H1 (cell line): Measurements from ENCODE around the gene SEMA6A. TPM values are rescaled to one million over a fixed set of nuclear protein-coding genes. Genes with fewer than 3 reads are reported as not detected.

Experiments
- CTCF ChIA-PET: fragments of 300-600 bp; sonication (Branson Sonifier 250); formaldehyde crosslinking; loops from one replicate; lab custom pipeline; 2021; ENCODE audit not compliant: partially characterized antibody; lab: Charles Lee
- POLR2A ChIA-PET: fragments of 300-600 bp; sonication (Branson Sonifier 250); formaldehyde crosslinking; loops from one replicate; lab custom pipeline; 2021; ENCODE audit warnings: inconsistent platforms; ENCODE audit not compliant: partially characterized antibody; lab: Charles Lee
- DNase-seq, 2 experiments: peaks; one replicate each; pipeline versions ENCODE4 v3.0.0 to v3.0.0-alpha.2; 2010 to 2022; ENCODE audit warnings: low spot score in 2 of 2, low read depth in 1 of 2, mixed read lengths in 1 of 2
- FAIRE-seq: peaks from 2 replicates; lab custom pipeline; 2011; peaks lifted over from hg19 to GRCh38; lab: Jason Lieb, UNC
- H2AFZ ChIP-seq: 2 replicates; pipeline ENCODE4 v1.8.1; 2012; ENCODE audit warnings: low read length, inconsistent platforms
- H2AK5ac ChIP-seq: 2 replicates; pipeline ENCODE4 v1.6.1; 2013; ENCODE audit warnings: low read depth, low read length
- H2BK120ac ChIP-seq: replicated peaks from 2 replicates; pipeline ENCODE3; 2013; ENCODE audit warnings: low read depth, low read length, inconsistent platforms
- H2BK12ac ChIP-seq: 2 replicates; pipeline ENCODE4 v1.6.1; 2013; ENCODE audit warnings: low read depth, low read length
- H2BK15ac ChIP-seq: 2 replicates; pipeline ENCODE4 v1.6.1; 2013; ENCODE audit warnings: low read length
- H2BK20ac ChIP-seq: 2 replicates; pipeline ENCODE4 v1.6.1; 2013; ENCODE audit warnings: low read length
- H2BK5ac ChIP-seq: 2 replicates; pipeline ENCODE4 v1.6.1; 2013; ENCODE audit warnings: low read depth, low read length
- H3K14ac ChIP-seq: 2 replicates; pipeline ENCODE4 v1.6.1; 2013; ENCODE audit warnings: inconsistent platforms; ENCODE audit not compliant: insufficient read length
- H3K18ac ChIP-seq: 2 replicates; pipeline ENCODE4 v1.6.1; 2013; ENCODE audit warnings: low read length; ENCODE audit errors: extremely low read depth
- H3K23ac ChIP-seq: 2 replicates; pipeline ENCODE4 v1.6.1; 2013; ENCODE audit warnings: inconsistent platforms; ENCODE audit not compliant: insufficient read length
- H3K23me2 ChIP-seq: 2 replicates; pipeline ENCODE4 v1.6.1; 2013; ENCODE audit warnings: low read depth, low read length
- H3K27ac ChIP-seq: 2 replicates; pipeline ENCODE4 v1.6.1; 2011; ENCODE audit warnings: low read depth, low read length, inconsistent platforms
- H3K27me3 ChIP-seq, 4 experiments: replicated peaks in 1 of 4; 1 replicate in 1 of 4; 2 replicates in 3 of 4; pipeline versions ENCODE4 v1.6.1 to v1.8.1; 2011 to 2013; ENCODE audit warnings: low read length in 3 of 4, mild to moderate bottlenecking in 3 of 4, inconsistent platforms in 2 of 4, mixed read lengths in 2 of 4, moderate library complexity in 1 of 4; ENCODE audit not compliant: control insufficient read depth in 3 of 4, insufficient read depth in 3 of 4; ENCODE audit errors: extremely low read depth in 1 of 4
- H3K36me3 ChIP-seq, 4 experiments: 2 replicates each; pipeline versions ENCODE4 v1.6.1 to v1.8.1; 2011 to 2013; ENCODE audit warnings: mild to moderate bottlenecking in 4 of 4, low read length in 3 of 4, moderate library complexity in 2 of 4, control low read depth in 1 of 4, inconsistent platforms in 1 of 4; ENCODE audit not compliant: insufficient read depth in 4 of 4, control insufficient read depth in 2 of 4
- H3K4ac ChIP-seq: replicated peaks from 2 replicates; pipeline ENCODE3; 2013; ENCODE audit warnings: low read length, low read depth, mixed read lengths, inconsistent platforms; ENCODE audit not compliant: insufficient read length
- H3K4me1 ChIP-seq, 4 experiments: replicated peaks in 1 of 4; 1 replicate in 1 of 4; 2 replicates in 3 of 4; pipeline versions ENCODE4 v1.6.1 to v1.8.1; 2011 to 2013; ENCODE audit warnings: low read length in 3 of 4, inconsistent platforms in 2 of 4, mixed read lengths in 1 of 4; ENCODE audit not compliant: insufficient read depth in 4 of 4, control insufficient read depth in 3 of 4
- H3K4me2 ChIP-seq, 2 experiments: 2 replicates each; pipeline versions ENCODE4 v1.6.1 to v1.8.1; 2011 to 2013; ENCODE audit warnings: low read depth in 2 of 2, low read length in 2 of 2, control low read depth in 1 of 2, inconsistent platforms in 1 of 2, mild to moderate bottlenecking in 1 of 2; ENCODE audit not compliant: insufficient read depth in 1 of 2
- H3K4me3 ChIP-seq, 4 experiments: fragments of 200-600, 300-600 bp in 1 of 4; sonication (generic), shearing (Covaris generic), sonication (Bioruptor Twin) in 1 of 4; 2 replicates each; pipeline versions ENCODE4 v1.5.1 to v1.8.1; 2011 to 2016; ENCODE audit warnings: low read length in 4 of 4, low read depth in 3 of 4, control low read depth in 2 of 4, inconsistent platforms in 2 of 4, mild to moderate bottlenecking in 2 of 4, mixed read lengths in 1 of 4, moderate library complexity in 1 of 4; ENCODE audit not compliant: insufficient read depth in 2 of 4; ENCODE audit errors: extremely low read depth in 1 of 4
- H3K56ac ChIP-seq: replicated peaks from 2 replicates; pipeline ENCODE3; 2013; ENCODE audit warnings: low read depth, mild to moderate bottlenecking, mixed read lengths, low read length, inconsistent platforms; ENCODE audit not compliant: insufficient read length
- H3K79me1 ChIP-seq: 2 replicates; pipeline ENCODE4 v1.6.1; 2013; ENCODE audit warnings: low read depth, low read length, control low read depth
- H3K79me2 ChIP-seq, 2 experiments: 2 replicates each; pipeline versions ENCODE4 v1.6.1 to v1.8.1; 2012 to 2013; ENCODE audit warnings: low read length in 2 of 2, mild to moderate bottlenecking in 2 of 2, inconsistent platforms in 1 of 2; ENCODE audit not compliant: insufficient read depth in 2 of 2, control insufficient read depth in 1 of 2
- H3K9ac ChIP-seq, 4 experiments: replicated peaks in 1 of 4; 1 replicate in 1 of 4; 2 replicates in 3 of 4; pipeline versions ENCODE4 v1.6.1 to v1.8.1; 2011 to 2013; ENCODE audit warnings: low read depth in 3 of 4, low read length in 3 of 4, control low read depth in 2 of 4, mild to moderate bottlenecking in 2 of 4, moderate library complexity in 2 of 4, inconsistent platforms in 1 of 4; ENCODE audit errors: extremely low read depth in 1 of 4
- H3K9me3 ChIP-seq, 2 experiments: 2 replicates each; pipeline versions ENCODE4 v1.6.1 to v1.8.1; 2012 to 2013; ENCODE audit warnings: mild to moderate bottlenecking in 2 of 2, moderate library complexity in 2 of 2, control low read depth in 1 of 2, inconsistent platforms in 1 of 2, low read depth in 1 of 2, low read length in 1 of 2, mixed read lengths in 1 of 2; ENCODE audit not compliant: insufficient read depth in 2 of 2
- H4K20me1 ChIP-seq, 2 experiments: replicated peaks in 1 of 2; 2 replicates each; pipeline versions ENCODE3 to v1.8.1; 2011 to 2013; ENCODE audit warnings: inconsistent platforms in 2 of 2, low read length in 2 of 2, mild to moderate bottlenecking in 1 of 2; ENCODE audit not compliant: insufficient read depth in 2 of 2, control insufficient read depth in 1 of 2
- H4K5ac ChIP-seq: 2 replicates; pipeline ENCODE4 v1.6.1; 2013; ENCODE audit warnings: low read length, low read depth, mixed read lengths, inconsistent platforms; ENCODE audit not compliant: insufficient read length
- H4K8ac ChIP-seq: 2 replicates; pipeline ENCODE4 v1.8.0; 2013; ENCODE audit warnings: mild to moderate bottlenecking, moderate library complexity, low read length, inconsistent platforms; ENCODE audit not compliant: insufficient read depth; ENCODE audit errors: extremely low read depth
- H4K91ac ChIP-seq: replicated peaks from 2 replicates; pipeline ENCODE3; 2013; ENCODE audit warnings: low read length, mixed read lengths, inconsistent platforms; ENCODE audit not compliant: insufficient read length
- BACH1 ChIP-seq: IDR thresholded peaks from 2 replicates; pipeline ENCODE4 v1.6.1; 2012; ENCODE audit warnings: low read length, improper control_type of control experiment
- CBX8 ChIP-seq: fragments of 300-800, 300-1000 bp; sonication (generic); IDR thresholded peaks from 2 replicates; pipeline ENCODE4 v1.7.1; 2016; ENCODE audit warnings: low read depth, low read length, borderline replicate concordance
- CHD1 ChIP-seq: IDR thresholded peaks from 2 replicates; pipeline ENCODE4 v1.6.1; 2012; ENCODE audit warnings: low read depth, low read length, improper control_type of control experiment
- GABPA ChIP-seq: IDR thresholded peaks from 2 replicates; pipeline ENCODE4 v1.6.1; 2011; ENCODE audit warnings: mild to moderate bottlenecking, low read length, moderate library complexity, borderline replicate concordance; ENCODE audit not compliant: insufficient read depth
- JUN ChIP-seq: IDR thresholded peaks from 2 replicates; pipeline ENCODE4 v1.6.1; 2011; ENCODE audit warnings: low read depth, mild to moderate bottlenecking, improper control_type of control experiment, low read length
- POLR2A ChIP-seq, 2 experiments: IDR thresholded peaks; 1 replicate in 1 of 2; 2 replicates in 1 of 2; pipeline ENCODE4 v1.6.1; 2011; ENCODE audit warnings: low read depth in 2 of 2, low read length in 2 of 2, mild to moderate bottlenecking in 2 of 2; ENCODE audit errors: control extremely low read depth in 1 of 2
- SAP30 ChIP-seq: fragments of 300-600 bp; sonication (generic); IDR thresholded peaks from 2 replicates; pipeline ENCODE4 v1.7.1; 2012; ENCODE audit warnings: low read length, moderate library complexity, mild to moderate bottlenecking, inconsistent platforms; ENCODE audit not compliant: insufficient read depth, insufficient replicate concordance
- SP2 ChIP-seq: IDR thresholded peaks from 2 replicates; pipeline ENCODE4 v1.6.1; 2012; ENCODE audit warnings: mild to moderate bottlenecking, low read length, inconsistent platforms
- TAF7 ChIP-seq: optimal IDR thresholded peaks from 2 replicates; pipeline ENCODE3; 2011; ENCODE audit warnings: low read depth, mild to moderate bottlenecking, inconsistent platforms, low read length, moderate library complexity, borderline replicate concordance
- TCF12 ChIP-seq: IDR thresholded peaks from 2 replicates; pipeline ENCODE4 v1.6.1; 2011; ENCODE audit warnings: low read depth, mild to moderate bottlenecking, low read length
- USF2 ChIP-seq: IDR thresholded peaks from 2 replicates; pipeline ENCODE4 v1.6.1; 2011; ENCODE audit warnings: low read length, improper control_type of control experiment
- WGBS, 2 experiments: shearing (Covaris generic) in 1 of 2; methylation state at CpG; one replicate each; pipeline versions ENCODE4 v1.1.6 to v1.1.7; 2013 to 2015; ENCODE audit warnings: low lambda C conversion rate in 2 of 2, mixed read lengths in 2 of 2, inconsistent platforms in 1 of 2, low coverage in 1 of 2, missing lambda C conversion rate in 1 of 2; ENCODE audit not compliant: insufficient replicate concordance in 2 of 2, insufficient coverage in 1 of 2, insufficient read length in 1 of 2; ENCODE audit errors: extremely low coverage in 1 of 2, missing lambda C conversion rate in 1 of 2; 5-methylcytosine and 5-hydroxymethylcytosine counted together
- polyA plus RNA-seq, 7 experiments: library from polyadenylated mRNA; depleted of rRNA in 3 of 7; stranded (reverse) in 5 of 7; unstranded in 2 of 7; fragments of >200 nt in 5 of 7; fragments of 200-250 nt in 2 of 7; gene quantifications; 1 replicate in 5 of 7; 2 replicates in 1 of 7; 4 replicates in 1 of 7; pipeline versions ENCODE4 v1.2.1 to v1.2.3, GENCODE V29; 2011 to 2013; ENCODE audit warnings: missing spikeins in 2 of 7, mixed read lengths in 2 of 7
- total RNA-seq: library from RNA; stranded (reverse); fragmentation: NEBNext Ultra II Directional; extraction: Animal tissue kit (Norgen Biotek cat#: 25700); gene quantifications from 2 replicates; pipeline ENCODE4 v1.2.1, GENCODE V29; 2021
- TF ChIP-seq, protein P1 (sequence below): IDR thresholded peaks from 2 replicates; pipeline ENCODE4 v1.6.1; 2011; ENCODE audit warnings: low read depth, mild to moderate bottlenecking, low read length; ENCODE audit not compliant: insufficient read depth

The SEMA6A gene
- total and polyA plus RNA-seq, 2 of the 8 experiments (the other 6 are each of a cell fraction or from before 2014, with no cell fraction given): 78.3 to 277 TPM

DNA sequence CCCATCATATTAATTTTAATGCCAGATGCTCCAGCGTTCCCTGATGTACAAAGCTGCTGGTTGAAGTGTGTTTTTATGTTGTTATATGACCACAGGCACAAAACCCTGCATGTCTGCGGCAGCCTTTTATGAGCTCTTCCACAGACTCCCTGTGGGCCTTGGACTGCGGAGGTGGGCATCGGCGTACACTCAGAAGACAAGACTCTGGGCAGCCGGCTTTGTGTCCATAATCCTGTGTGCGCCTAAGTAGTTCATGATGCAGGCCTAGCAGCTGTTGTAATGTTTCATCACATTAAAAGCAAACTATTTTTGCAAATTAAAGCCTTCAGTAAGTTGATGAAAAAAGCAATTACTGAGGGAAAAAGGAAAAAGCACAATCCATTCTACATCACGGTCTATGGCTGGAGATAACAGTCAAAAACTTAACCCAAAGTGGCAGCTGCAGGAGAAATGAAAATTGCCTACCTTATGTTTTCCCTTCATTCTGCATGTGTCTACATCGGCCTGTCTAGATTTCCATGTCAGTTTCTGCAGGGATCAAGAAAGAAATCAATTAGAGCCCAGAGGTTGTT, 78.8 kb downstream of the SEMA6A start:
- peaks cover 7% of the 10 kb centered on the region for H3K79me1 ChIP-seq
- H4K5ac ChIP-seq: no peak overlapping the region
- no peak overlapping the region for H4K91ac ChIP-seq
- no peak overlapping the region for H3K14ac ChIP-seq
- peaks cover 42 to 96% (median 70%) of the 10 kb centered on the region in 4 experiments for H3K36me3 ChIP-seq
- H3K4me1 ChIP-seq: peaks cover under 1 to 4% (median 3%) of the 10 kb centered on the region in 4 experiments; a peak in 5 of 7 replicates
- no peak overlapping the region for H3K18ac ChIP-seq
- no peak overlapping the region for H2BK15ac ChIP-seq
- no peaks in the 10 kb centered on the region for H3K23me2 ChIP-seq
- peaks cover 0 to 38% of the 10 kb centered on the region in 2 experiments; a peak in 3 of 4 replicates for H3K79me2 ChIP-seq
- H3K23ac ChIP-seq: no peak overlapping the region
- no peak overlapping the region for H3K4me2 ChIP-seq
- no peak overlapping the region for H2AK5ac ChIP-seq
- H4K20me1 ChIP-seq: peaks cover 3 to 8% of the 10 kb centered on the region in 2 experiments
- WGBS, 2 experiments: 91% methylated on average over 9 of the region's 9 CpGs; no CpG with 5 or more reads in 1 of the 2 experiments
- no peak overlapping the region for H2BK120ac ChIP-seq
- no peak for DNase-seq
- ChIA-PET POLR2A (interaction anchor here (1.0 kb wide), 1 partner anchor 10 kb away, joined by 3 read pairs; no protein-coding TSS in a partner anchor), CTCF (interaction anchor here (0.6 to 1.6 kb wide), 2 partner anchors 12 to 197 kb away, joined by 3 read pairs; no protein-coding TSS in a partner anchor)
- H2BK20ac ChIP-seq: no peak overlapping the region
- no peak overlapping the region for H3K9ac ChIP-seq
- H3K4me3 ChIP-seq: no peak overlapping the region
- no peaks in the 10 kb centered on the region for H3K27me3 ChIP-seq
- H2BK5ac ChIP-seq: no peak overlapping the region
- FAIRE-seq: no peak
- no peaks in the 10 kb centered on the region for H3K9me3 ChIP-seq
- H2BK12ac ChIP-seq: no peak overlapping the region
- H3K4ac ChIP-seq: no peak overlapping the region
- H2AFZ ChIP-seq: no peak overlapping the region
- no peak overlapping the region for H3K56ac ChIP-seq
- H4K8ac ChIP-seq: no peak overlapping the region
- H3K27ac ChIP-seq: no peak overlapping the region
- TF ChIP-seq, protein P1, sequence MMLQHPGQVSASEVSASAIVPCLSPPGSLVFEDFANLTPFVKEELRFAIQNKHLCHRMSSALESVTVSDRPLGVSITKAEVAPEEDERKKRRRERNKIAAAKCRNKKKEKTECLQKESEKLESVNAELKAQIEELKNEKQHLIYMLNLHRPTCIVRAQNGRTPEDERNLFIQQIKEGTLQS: no peak
- no peak for TF ChIP-seq TCF12
- TF ChIP-seq USF2: no peak
- TF ChIP-seq JUN: no peak
- no peak for TF ChIP-seq SP2
- no peak for TF ChIP-seq SAP30
- no peak for TF ChIP-seq TAF7
- TF ChIP-seq CBX8: no peak
- no peak for TF ChIP-seq CHD1
- no peak for TF ChIP-seq GABPA
- TF ChIP-seq POLR2A (IDR thresholded peaks at IDR 0.05; ENCODE audit: control extremely low read depth in 1 of 2, low read depth in 2 of 2, low read length in 2 of 2): no peak
- TF ChIP-seq BACH1: no peak
